Mucosa of stomach (tissue), 1 donor: ENCODE measurements around the gene OTUB2.

ENCODE experiments used
- H3K27me3 ChIP-seq: one replicate; pipeline ENCODE4 v1.7.0; 2013; ENCODE audit warnings: mild to moderate bottlenecking, low read length; ENCODE audit not compliant: control insufficient read depth, insufficient read depth
- H3K36me3 ChIP-seq: one replicate; pipeline ENCODE4 v1.7.0; 2013; ENCODE audit warnings: low read length; ENCODE audit not compliant: control insufficient read depth, insufficient read depth
- H3K4me1 ChIP-seq: one replicate; pipeline ENCODE4 v1.7.0; 2013; ENCODE audit warnings: mild to moderate bottlenecking, low read length; ENCODE audit not compliant: control insufficient read depth, insufficient read depth
- H3K4me3 ChIP-seq: one replicate; pipeline ENCODE4 v1.7.0; 2013; ENCODE audit warnings: low read length
- H3K9ac ChIP-seq: one replicate; pipeline ENCODE4 v1.7.0; 2013; ENCODE audit warnings: mild to moderate bottlenecking, low read length, moderate library complexity
- H3K9me3 ChIP-seq: one replicate; pipeline ENCODE4 v1.7.0; 2013; ENCODE audit warnings: mild to moderate bottlenecking, low read length, moderate library complexity; ENCODE audit not compliant: control insufficient read depth
- donor health status: Pancreatic carcinoma.

OTUB2 gene

GRCh38 chr14:94014382-94014781 lies 11.8 kb upstream of the OTUB2 start:
- Histone ChIP-seq H3K27me3 (peaks cover 8% of the 10 kb centered on the region), H3K9me3 (no peaks in the 10 kb centered on the region), H3K9ac (no peak overlapping the region), H3K36me3 (no peaks in the 10 kb centered on the region), H3K4me3 (no peak overlapping the region), H3K4me1 (peaks cover 4% of the 10 kb centered on the region)

DNA sequence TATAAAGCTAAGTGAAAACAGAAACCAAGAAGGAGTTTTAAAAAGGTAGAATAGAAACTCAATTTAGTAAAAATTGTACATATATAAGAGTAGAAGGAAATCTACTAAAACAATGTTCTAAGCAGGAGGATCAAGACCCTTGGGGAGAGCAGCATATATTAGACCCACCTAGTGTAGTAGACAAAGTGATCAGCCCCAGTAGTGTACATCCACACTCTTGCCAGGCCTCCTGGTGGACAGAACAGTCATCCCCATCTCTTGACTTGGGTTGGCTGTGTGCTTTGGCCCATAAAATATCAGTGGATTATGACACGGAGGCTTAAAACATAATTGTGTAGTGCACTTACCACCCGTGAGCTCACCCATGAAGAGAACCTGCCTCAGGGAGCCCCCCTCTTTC lies 10.9 kb upstream of the OTUB2 start:
- Histone ChIP-seq H3K27me3 (peaks cover 4% of the 10 kb centered on the region), H3K4me1 (no peaks in the 10 kb centered on the region), H3K36me3 (no peaks in the 10 kb centered on the region), H3K4me3 (no peak overlapping the region), H3K9me3 (no peaks in the 10 kb centered on the region), H3K9ac (no peak overlapping the region)

GRCh38 chr14:94016446-94016976 lies 9.6 kb upstream of the OTUB2 start:
- Histone ChIP-seq H3K27me3 (no peaks in the 10 kb centered on the region), H3K9ac (no peak overlapping the region), H3K36me3 (no peaks in the 10 kb centered on the region), H3K9me3 (no peaks in the 10 kb centered on the region), H3K4me3 (no peak overlapping the region), H3K4me1 (no peaks in the 10 kb centered on the region)

GRCh38 chr14:94018308-94018707 lies 7.8 kb upstream of the OTUB2 start:
- H3K36me3 ChIP-seq = no peaks in the 10 kb centered on the region
- peaks cover 5% of the 10 kb centered on the region for H3K4me1 ChIP-seq
- no peaks in the 10 kb centered on the region for H3K27me3 ChIP-seq
- no peak overlapping the region for H3K9ac ChIP-seq
- H3K4me3 ChIP-seq = no peak overlapping the region
- H3K9me3 ChIP-seq = no peaks in the 10 kb centered on the region

GRCh38 chr14:94019329-94019728 lies 6.8 kb upstream of the OTUB2 start:
- Histone ChIP-seq H3K4me1 (peaks cover 5% of the 10 kb centered on the region), H3K4me3 (no peak overlapping the region), H3K27me3 (no peaks in the 10 kb centered on the region), H3K36me3 (no peaks in the 10 kb centered on the region), H3K9ac (no peak overlapping the region), H3K9me3 (no peaks in the 10 kb centered on the region)

GRCh38 chr14:94020267-94020666 lies 5.9 kb upstream of the OTUB2 start:
- no peaks in the 10 kb centered on the region for H3K27me3 ChIP-seq
- no peak overlapping the region for H3K4me3 ChIP-seq
- H3K9me3 ChIP-seq = no peaks in the 10 kb centered on the region
- no peaks in the 10 kb centered on the region for H3K36me3 ChIP-seq
- H3K4me1 ChIP-seq = peaks cover 5% of the 10 kb centered on the region
- no peak overlapping the region for H3K9ac ChIP-seq

DNA sequence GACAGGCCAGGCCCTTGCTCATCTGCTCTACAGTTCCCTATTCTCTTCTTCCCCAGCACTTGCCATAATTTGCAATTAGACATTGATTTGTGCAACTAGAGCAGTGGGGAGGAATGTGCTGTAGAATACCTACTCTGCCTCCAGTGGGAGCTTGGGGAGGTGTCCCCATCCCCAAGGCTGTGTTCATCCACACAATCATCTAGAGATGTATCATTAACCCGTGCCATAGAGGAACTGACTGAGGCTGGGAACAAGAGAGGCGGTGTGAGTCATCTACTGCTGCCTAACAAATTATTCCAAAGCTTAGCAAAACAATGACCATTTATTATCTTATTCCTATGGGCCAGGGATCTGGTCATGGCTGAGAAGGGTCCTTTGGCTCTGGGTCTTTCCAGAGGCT lies 5.1 kb upstream of the OTUB2 start:
- no peak overlapping the region for H3K9ac ChIP-seq
- H3K9me3 ChIP-seq = no peaks in the 10 kb centered on the region
- H3K4me1 ChIP-seq = peaks cover 10% of the 10 kb centered on the region
- H3K4me3 ChIP-seq = no peak overlapping the region
- H3K27me3 ChIP-seq = no peaks in the 10 kb centered on the region
- H3K36me3 ChIP-seq = no peaks in the 10 kb centered on the region

- no peak overlapping the region for H3K4me3 ChIP-seq
- no peaks in the 10 kb centered on the region for H3K36me3 ChIP-seq
- no peak overlapping the region for H3K9ac ChIP-seq
Measured at GRCh38 chr14:94021416-94022157, 4.6 kb upstream of the OTUB2 start.

DNA sequence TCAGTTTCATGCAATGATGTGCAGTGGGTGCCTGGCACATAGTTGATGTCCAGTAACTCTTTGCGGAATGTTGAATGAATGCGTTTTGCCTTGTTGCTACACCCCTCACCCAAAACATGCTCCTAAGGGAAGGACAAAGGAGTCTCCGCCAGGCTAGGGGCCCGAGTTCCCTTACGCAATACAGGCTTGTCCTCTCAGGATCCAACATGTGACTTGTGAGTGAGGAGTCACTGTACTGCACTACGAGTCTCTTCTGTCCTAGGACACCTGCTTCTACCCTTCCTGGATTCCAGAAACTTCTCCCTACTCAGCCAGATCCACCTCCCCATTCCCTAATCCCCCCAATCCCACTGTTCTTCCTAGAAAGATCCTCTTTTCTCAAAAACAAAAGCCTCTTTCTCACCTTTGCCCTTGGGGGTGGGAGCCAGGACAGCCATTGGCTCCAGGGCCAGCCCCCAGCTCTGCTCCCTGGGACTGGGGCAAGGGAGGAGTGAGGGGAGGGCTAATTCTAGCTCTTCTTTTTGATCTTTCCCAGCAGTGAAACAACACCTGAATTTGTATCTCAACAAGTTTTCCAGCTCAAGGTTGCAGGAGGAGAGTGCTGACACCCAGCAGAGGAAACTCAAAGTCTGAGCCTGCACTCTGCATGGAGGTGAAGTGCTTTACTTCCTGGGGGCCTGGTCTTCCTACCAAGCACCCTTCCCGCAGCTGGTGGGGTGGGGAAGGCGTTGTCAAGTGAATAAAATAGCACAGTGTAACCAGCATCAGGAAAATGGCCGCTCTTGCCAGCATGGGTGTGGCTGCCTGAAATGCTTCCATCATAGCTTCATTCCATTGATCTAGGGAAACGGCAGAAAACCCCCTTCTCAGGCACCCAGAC lies 3.4 kb upstream of the OTUB2 start:
- Histone ChIP-seq H3K9me3 (no peaks in the 10 kb centered on the region), H3K9ac (no peak overlapping the region), H3K27me3 (no peaks in the 10 kb centered on the region), H3K4me3 (no peak overlapping the region), H3K4me1 (peaks cover 21% of the 10 kb centered on the region), H3K36me3 (no peaks in the 10 kb centered on the region)

More at GRCh38 chr14:94021416-94022157, 4.6 kb upstream of the OTUB2 start:
- H3K27me3 ChIP-seq = no peaks in the 10 kb centered on the region
- H3K9me3 ChIP-seq = no peaks in the 10 kb centered on the region
- H3K4me1 ChIP-seq = peaks cover 10% of the 10 kb centered on the region

GRCh38 chr14:94024549-94024948 lies 1.6 kb upstream of the OTUB2 start:
- no peak overlapping the region for H3K4me3 ChIP-seq
- no peaks in the 10 kb centered on the region for H3K27me3 ChIP-seq
- H3K36me3 ChIP-seq = no peaks in the 10 kb centered on the region
- H3K9me3 ChIP-seq = no peaks in the 10 kb centered on the region
- H3K4me1 ChIP-seq = peaks cover 39% of the 10 kb centered on the region
- no peak overlapping the region for H3K9ac ChIP-seq

- peak overlapping the region; percentile 17 for H3K4me3 ChIP-seq
- no peaks in the 10 kb centered on the region for H3K27me3 ChIP-seq
- no peak overlapping the region for H3K9ac ChIP-seq
- peaks cover 39% of the 10 kb centered on the region for H3K4me1 ChIP-seq
- H3K9me3 ChIP-seq = no peaks in the 10 kb centered on the region
- no peaks in the 10 kb centered on the region for H3K36me3 ChIP-seq
Measured at GRCh38 chr14:94025720-94026119, 420 bp upstream of the OTUB2 start.

GRCh38 chr14:94026889-94027469 lies 839 bp downstream of the OTUB2 start:
- peak overlapping the region; percentile 45 for H3K9ac ChIP-seq

More at GRCh38 chr14:94026889-94027469, 839 bp downstream of the OTUB2 start:
- H3K4me1 ChIP-seq = peaks cover 39% of the 10 kb centered on the region
- H3K36me3 ChIP-seq = no peaks in the 10 kb centered on the region
- H3K4me3 ChIP-seq = no peak overlapping the region
- H3K27me3 ChIP-seq = no peaks in the 10 kb centered on the region
- no peaks in the 10 kb centered on the region for H3K9me3 ChIP-seq
